GM19035 (cell line): ENCODE measurements around the gene ITGA1.
"Not testable (repeated sequence)": the region's sequence is repeated elsewhere in the genome, so short reads cannot be mapped to it uniquely, and the experiment has no call there.

Experiments
- ATAC-seq: cut with Tn5 transposase; IDR thresholded peaks from one replicate; pipeline ENCODE4 v1.9.1; 2021; ENCODE audit not compliant: unreplicated experiment

ITGA1 gene

DNA sequence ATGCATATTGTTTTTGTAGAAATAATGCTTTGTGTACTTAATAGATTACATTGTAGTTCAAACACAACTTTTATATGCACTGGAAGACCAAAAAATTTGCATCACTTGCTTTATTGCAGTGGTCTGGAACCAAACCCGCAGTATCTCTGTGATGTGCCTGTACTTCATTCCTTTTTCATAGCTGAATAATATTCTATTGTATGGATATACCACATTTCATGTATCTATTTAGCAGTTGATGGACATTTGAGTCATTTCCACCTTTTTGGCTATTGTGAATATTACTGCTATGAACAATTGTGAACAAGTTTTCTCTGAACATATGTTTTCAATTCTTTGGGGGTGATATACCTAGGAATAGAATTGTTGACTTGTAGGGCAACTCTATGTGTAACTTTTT lies 40.1 kb downstream of the ITGA1 start:
- no peak for ATAC-seq

DNA sequence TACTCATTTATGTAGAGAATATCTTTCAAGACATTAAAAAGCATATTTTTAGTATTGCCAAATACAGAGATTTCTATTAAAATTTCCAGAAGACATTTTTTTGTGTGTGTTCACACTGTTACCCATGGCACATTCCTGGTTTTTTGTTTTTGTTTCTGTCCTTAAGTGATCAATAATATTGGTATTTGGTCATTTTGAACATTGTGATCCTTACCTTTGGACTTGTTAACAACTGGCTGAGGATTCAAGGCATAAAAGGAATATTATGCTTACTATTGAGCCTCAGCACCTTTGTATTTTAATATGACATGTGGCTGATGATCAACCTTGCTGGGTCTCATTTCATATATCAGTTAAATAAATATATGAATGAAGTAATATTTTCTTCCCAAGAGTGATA lies 41.9 kb downstream of the ITGA1 start:
- no peak for ATAC-seq

GRCh38 chr5:52830650-52831049 lies 42.9 kb downstream of the ITGA1 start:
- ATAC-seq, result no peak

GRCh38 chr5:52831786-52832511 lies 44.2 kb downstream of the ITGA1 start:
- ATAC-seq, result no peak

- no peak for ATAC-seq
Observed at GRCh38 chr5:52834320-52834719, 46.6 kb downstream of the ITGA1 start.

DNA sequence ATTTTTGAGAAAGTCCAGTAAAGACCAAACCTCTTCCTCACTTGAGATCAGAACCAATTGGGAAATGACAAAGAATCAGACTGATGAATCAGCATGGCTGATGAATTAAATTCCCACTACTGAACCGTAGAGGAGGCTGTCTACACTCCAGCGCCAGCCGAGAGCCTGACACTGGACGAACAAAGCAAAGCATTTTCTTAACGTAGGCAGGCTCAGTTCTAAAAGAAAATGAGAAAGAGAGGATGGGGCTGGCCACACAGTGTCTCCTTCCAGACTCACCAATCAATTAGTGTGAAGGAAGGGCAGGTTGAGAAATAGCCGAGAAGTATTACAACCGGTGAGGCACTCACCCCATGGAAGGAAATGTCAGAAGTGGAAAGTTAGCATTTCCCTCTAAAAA lies 49.4 kb downstream of the ITGA1 start:
- no peak for ATAC-seq

DNA sequence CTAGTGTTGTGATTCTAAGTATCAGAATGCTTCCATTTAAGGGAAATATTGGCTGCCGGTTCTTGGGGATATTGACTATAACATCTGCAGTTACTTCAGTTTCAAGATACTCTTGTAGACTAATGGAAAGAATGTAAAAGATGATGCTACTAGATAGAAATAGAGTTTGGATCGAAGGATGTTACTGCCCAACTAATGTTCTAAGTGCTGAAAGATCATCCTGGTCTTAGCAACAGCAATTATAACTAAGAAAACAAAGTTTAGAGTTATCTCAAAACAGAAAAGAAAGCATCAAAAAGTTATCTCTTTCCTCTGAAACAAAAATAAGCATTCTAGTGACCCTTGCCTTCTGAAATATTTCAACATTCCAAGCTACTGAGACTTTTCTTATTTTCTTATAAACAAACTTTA lies 49.9 kb downstream of the ITGA1 start:
- no peak for ATAC-seq

GRCh38 chr5:52838326-52839015 lies 50.8 kb downstream of the ITGA1 start:
- no peak for ATAC-seq

DNA sequence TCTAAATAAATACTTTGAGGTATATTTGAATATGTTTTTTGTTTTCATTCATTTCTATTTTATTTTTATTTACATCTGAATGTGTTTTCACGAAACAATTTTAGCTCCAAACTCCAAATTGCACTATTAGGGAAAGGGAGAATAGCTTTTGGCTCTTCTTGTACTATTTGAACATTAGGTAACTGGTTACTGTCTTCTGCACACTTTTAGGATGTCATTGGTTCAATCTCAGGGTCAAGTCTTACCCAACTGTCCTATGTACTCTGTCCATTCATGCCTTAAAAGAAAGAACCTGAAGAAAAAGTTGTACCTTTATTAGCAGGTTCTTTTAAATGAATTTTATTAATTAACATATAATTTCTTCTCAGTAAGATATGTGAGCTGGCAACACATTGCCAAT lies 51.6 kb downstream of the ITGA1 start:
- ATAC-seq, result no peak

GRCh38 chr5:52840277-52841050 lies 52.7 kb downstream of the ITGA1 start:
- ATAC-seq, result no peak

- no peak for ATAC-seq
Observed at GRCh38 chr5:52841114-52841513, 53.4 kb downstream of the ITGA1 start.

DNA sequence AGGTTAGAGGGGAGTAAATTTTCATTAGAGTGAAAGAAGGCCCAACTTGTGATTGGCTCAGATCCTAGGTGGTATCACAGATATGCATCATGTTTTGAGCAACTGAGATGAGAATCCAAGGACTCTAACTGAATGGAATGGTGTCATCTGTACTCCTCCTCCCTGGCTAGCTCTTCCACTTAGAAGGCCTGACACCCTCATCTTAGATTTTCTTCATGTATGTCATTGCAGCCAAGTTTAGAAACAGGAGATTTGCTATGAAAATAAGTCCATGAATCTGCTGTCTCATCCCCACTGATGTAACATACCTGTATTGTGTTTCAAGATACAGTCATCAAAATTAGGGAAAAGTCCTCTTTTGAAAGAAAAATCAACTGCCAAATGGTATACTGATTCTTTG lies 54.4 kb downstream of the ITGA1 start:
- no peak for ATAC-seq

DNA sequence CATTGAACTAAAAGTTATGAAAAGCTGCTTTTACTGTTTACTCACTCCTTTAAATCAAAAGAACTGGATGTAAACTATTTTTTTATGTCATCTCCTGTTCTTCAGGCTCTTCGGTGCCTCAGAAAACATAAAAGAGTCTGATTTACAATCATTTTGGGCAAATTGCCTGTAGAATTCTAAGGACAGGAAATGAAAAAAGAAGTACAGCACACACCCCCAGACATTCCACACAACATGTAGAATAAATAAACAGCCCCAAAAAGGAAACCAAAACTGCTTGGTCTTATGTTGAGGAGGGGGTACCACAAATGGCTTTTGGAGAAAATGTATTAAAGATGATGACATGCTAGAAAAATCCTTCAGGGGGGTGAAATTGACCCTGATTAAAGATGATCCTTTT lies 57.2 kb downstream of the ITGA1 start:
- ATAC-seq, result no peak

DNA sequence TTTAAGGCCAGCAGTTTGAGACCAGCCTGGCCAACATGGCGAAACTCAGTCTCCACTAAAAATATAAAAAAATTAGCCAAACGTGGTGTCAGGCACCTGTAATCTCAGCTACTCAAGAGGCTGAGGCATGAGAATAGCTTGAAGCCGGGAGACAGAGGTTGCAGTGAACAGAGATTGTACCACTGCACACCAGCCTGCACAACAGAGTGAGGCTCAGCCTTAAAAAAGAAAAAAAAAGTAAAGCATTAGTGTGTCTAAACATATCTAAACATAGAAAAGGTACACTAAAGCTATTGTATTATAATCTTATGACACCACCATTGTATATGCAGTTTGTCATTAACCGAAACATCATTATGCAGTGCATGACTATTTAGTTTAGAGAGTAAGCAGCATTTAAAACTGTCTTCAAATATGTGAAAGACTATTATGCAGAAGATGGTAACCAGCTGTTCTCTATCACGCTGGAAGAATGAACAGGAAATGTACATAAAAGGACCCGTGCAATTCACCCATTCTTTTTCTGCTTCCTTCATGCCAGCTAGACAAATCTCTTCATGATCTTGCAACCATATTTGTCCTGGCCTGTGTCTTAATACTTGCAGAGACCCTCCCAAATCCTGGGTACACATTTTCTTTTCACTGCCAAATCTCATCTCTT lies 58.6 kb downstream of the ITGA1 start:
- ATAC-seq, result no peak

DNA sequence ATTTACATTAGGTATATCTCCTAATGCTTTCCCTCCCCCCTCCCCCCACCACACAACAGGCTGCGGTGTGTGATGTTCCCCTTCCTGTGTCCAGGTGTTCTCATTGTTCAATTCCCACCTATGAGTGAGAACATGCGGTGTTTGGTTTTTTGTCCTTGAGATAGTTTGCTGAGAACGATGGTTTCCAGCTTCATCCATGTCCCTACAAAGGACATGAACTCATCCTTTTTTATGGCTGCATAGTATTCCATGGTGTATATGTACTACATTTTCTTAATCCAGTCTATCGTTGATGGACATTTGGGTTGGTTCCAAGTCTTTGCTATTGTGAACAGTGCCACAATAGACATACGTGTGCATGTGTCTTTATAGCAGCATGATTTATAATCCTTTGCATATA lies 61.0 kb downstream of the ITGA1 start:
- not testable (repeated sequence) for ATAC-seq

GRCh38 chr5:52849544-52849943 lies 61.8 kb downstream of the ITGA1 start:
- no peak for ATAC-seq

DNA sequence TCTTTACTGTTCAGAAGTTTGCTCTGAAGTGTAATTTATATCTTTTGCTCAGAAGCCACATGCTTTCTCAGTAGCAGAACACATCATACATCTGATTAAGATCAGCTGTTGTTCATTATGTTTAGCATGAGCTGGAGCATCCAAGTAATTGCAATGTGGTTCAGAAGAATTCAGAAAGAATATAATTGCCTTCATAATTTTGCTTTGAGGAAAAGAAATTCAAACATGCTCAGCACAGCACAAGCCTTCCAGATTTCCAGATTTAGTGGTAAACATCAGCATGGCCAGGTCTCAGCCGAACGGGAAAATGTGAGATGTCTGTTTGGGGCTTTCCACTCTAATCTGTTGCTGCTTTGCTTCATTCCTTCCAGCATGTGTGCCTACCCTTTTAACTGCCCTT lies 65.9 kb downstream of the ITGA1 start:
- no peak for ATAC-seq

- ATAC-seq, result no peak
Observed at GRCh38 chr5:52854301-52854700, 66.6 kb downstream of the ITGA1 start.

GRCh38 chr5:52854949-52855348 lies 67.2 kb downstream of the ITGA1 start:
- no peak for ATAC-seq

- ATAC-seq, result peak; percentile 75
Observed at GRCh38 chr5:52856564-52856963, 68.8 kb downstream of the ITGA1 start.

DNA sequence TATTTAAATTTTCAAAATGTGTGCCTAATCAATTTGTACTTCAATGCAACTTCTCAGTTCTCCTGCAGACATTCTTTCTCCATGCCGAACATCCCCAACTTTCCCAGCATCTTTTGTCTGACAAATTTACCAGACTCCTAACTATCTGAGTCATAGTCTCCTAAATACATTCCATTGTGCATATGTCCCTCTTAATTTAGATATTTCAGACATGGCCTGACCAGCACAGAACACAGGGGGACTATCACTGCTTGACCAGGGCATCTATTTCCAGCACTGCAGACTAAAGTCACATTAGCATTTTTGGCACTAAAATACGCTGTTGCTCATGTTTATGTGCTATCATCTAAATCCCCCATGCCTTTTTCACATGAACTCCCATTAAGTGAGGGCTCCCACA lies 71.9 kb downstream of the ITGA1 start:
- ATAC-seq, result no peak
